Measurements from ENCODE around the gene DLG5.

DLG5 gene

DNA sequence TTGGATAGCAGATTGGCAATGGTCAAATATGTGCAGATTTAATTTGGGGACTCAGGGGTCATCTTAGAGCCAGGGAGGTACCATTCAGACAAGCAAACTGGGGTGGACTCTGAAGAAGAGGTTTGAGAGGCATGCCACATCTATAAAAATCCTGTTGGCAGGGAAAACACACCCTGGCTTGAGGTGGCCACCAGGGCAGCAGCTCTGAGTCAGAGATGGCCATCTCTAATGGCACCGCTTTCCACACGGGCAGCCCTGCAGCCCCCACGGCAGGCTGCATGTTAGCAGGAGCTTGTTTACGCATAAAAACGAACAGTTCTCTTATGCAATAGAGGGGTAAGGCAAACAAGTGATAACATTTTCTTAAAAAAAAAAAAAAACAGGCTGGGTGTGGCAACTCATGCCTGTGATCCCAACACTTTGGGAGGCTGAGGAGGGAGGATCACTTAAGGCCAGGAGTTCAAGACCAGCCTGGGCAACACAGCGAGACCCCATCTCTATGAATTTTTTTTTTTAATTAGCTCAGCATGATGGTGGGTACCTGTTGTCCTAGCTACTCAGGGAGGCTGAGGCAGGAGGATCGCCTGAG lies 14.9 kb downstream of the DLG5 start:
- no peak for DNase-seq (ENCODE audit: low read depth in 4 of 4, low spot score in 1 of 4)

DNA sequence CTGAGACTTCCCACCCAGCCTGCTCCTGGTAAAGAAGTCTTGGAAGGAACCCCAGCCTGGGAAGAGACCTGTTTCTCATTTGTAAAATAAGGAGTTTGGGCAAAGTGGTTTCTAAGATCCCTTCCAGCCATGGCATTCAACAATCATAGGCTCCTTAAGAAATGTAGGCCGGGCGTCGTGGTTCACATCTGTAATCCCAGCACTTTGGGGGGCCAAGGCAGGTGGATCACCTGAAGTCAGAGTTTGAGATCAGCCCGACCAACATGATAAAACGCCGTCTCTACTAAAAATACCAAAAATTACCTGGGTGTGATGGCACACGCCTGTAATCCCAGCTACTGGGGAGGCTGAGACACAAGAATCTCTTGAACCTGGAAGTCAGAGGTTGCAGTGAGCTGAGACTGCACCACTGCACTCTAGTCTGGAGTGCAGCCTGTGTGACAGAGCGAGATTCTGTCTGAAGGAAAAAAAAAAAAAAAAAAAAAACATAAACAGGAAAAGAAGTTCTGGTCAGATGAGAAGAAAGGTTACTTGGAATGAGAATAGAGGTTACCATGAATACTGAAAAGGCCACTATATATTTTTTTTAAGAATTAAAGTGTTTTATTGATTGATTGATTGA lies 15.9 kb downstream of the DLG5 start:
- DNase-seq (ENCODE audit: low read depth in 4 of 4, low spot score in 1 of 4): no peak

DNA sequence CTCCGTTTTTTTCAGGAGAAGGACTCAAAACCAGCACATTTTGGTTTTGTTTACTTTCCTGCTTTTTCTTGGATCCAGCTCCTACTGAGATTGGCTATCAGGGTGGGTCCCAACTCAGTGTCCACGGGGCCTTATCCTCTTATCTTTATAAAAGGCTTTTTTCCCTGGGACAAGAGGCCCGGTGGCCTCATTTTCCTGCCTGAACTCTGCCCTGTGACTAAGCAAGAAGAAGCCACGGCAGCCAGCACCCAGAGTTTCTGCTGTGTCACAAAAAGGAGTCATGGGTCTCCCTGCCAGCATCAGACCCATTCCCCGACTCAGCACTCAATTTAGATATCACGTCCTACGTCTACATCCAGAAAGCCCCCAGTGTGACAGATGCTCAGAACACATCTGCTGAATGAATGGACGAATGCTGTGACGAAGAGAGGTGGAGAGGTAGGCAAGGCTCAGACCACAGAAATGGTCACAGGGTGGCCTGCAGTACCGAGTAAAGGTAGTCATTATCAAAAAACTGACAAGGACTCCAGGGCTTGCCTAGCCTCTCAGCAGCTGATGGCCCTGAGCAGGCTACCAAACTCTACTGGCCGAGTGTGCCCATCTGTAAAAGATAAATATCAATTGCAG lies 16.7 kb downstream of the DLG5 start:
- DNase-seq (ENCODE audit: low read depth in 4 of 4, low spot score in 1 of 4): no peak

DNA sequence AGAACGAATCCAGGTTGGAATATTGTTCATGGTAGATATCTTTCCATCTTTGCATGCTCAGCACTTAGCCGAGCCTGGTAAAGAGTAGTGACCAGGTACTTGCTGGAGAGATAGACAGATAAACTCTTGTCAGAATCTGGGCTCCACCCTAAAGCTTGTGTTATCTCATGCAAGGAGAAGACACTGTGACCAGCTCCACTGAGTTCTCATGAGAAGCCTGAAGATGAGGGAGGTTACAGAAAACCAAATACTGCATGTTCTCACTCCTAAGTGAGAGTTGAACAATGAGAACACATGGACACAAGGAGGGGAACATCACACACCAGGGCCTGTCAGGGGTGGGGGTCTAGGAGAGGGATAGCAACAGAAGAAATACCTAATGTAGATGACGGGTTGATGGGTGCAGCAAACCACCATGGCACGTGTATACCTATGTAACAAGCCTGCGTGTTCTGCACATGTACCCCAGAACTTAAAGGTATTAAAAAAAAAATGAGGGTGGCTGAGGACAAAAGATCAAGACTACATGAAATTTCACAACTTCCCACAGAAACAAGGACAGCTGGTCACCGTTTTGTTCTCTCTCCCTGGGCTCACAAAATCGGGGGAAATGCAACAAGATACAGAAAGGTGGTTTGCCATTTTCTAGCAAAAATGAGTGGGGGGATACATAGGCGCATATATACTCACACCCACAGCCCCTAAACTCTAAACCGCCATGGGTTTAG lies 17.4 kb downstream of the DLG5 start:
- no peak for DNase-seq (ENCODE audit: low read depth in 4 of 4, low spot score in 1 of 4)

DNA sequence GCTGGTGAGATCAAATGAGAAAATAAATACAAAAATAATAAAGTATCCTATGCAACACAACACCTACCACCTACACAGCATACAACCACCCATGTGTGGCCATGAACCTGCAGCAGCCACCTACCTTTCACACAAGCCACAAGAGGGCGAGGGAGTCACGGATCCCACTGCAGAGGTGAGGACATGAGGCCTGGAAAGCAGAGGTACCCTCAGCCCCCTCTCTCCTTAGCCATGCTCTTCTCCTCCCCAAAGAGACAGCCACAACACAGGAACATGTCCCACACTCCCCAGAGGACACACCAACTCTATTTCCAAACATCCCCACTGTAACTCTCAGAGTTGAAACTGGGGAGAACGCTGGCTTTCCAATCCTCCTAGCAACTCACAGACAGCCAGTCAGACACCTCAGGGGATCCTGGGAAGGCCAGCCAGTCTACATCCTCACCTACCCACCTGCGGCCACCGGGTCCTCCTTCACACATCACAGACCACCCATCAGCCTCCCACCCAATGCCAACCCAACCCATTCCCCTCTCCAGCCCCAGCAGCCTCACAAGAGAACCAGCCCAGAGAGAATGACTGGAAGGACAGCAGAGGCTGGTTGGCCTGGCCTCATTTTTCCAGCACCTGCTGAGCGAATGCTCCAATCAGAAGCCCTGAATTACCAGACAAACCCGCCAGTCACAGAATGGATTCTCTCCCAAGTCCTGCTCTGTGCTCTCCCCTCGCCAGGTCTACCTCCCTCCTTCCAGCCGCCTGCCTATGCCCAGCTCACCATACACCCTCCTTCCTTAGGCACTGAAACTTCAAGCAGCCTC lies 18.4 kb downstream of the DLG5 start:
- DNase-seq (ENCODE audit: low read depth in 4 of 4, low spot score in 1 of 4): no peak

DNA sequence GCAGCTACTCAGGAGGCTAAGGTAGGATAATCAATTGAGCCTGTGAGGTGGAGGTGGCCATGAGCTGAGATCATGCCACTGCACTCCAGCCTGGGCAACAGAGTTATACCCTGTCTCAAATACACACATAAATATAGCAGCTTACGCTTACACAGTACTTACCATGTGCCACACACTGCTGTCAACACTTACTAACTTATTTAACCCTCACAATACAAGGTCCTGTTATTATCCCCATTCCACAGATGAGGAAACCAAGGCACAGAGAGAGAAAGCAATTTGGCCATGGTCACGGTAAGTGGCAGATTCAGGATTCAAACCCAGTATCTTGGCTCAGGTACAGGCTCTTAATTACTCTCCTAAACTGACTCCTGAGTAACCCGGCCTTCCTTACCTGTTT lies 19.1 kb downstream of the DLG5 start:
- DNase-seq (ENCODE audit: low read depth in 4 of 4, low spot score in 1 of 4): no peak

DNA sequence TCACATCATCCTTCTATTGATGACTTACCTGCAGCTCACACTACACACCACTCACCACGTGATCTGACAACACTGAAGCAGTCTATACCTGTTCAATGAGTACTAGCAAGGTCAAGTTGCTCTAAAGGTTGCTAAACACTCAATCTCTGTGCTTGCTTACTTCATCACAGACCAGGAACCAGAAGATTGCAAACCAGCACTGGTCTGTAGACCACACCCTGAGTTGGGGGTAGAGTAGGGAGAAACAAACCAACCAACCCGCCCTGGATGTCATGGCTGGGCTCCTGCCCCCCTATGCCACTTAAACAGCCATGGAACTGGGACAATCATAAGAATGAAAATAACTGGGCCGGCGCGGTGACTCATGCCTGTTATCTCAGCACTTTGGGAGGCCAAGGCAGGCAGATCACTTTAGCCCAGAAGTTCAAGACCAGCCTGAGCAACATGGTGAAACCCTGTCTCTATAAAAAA lies 19.6 kb downstream of the DLG5 start:
- no peak for DNase-seq (ENCODE audit: low read depth in 4 of 4, low spot score in 1 of 4)

DNA sequence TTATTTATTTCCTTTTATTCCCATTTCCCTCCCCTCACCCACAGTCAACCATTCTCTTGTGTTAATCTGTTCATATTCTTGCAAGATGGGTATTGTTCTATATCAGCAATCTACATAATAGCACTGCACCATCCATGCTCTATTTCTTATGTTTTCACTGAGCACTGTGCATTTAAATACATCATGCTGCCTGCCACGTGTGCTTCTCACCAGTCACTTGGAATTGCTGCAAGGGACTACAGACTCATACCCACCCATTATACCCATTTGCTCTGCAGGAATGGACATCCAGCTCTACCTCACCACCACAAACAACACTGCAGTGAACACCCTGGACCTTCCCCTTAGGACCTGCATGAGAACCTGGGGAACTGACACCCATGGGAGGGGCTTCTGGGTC lies 20.8 kb downstream of the DLG5 start:
- no peak for DNase-seq (ENCODE audit: low read depth in 4 of 4, low spot score in 1 of 4)

DNA sequence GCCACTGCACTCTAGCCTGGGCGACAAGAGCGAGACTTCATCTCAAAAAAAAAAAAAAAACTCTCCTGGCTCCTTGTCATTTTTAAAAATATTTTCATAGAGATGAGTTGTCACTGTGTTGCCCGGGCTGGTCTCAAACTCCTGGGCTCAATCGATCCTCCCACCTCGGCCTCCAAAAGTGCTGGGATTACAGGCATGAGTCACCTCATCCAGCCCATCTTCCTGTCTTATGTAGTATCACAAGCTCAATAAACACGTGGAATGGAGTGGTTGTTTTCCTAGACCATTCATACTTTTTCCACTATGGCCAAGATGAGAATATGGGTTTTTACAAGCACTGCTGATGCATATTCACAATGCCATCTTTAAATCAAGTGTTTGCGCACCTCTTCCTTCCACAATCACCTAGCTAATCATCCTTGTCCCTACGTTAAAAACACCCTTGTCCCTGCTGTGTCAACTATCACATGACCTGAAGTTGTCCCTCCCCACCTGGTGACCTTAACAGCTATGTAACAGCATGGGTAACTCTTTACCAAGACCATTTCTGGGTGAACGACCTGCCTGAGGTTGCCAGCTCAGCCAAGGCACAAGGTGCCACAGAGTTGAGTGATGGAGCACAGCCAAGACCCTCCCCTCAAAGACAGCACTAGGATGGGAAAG lies 21.3 kb downstream of the DLG5 start:
- no peak for DNase-seq (ENCODE audit: low read depth in 4 of 4, low spot score in 1 of 4)

DNA sequence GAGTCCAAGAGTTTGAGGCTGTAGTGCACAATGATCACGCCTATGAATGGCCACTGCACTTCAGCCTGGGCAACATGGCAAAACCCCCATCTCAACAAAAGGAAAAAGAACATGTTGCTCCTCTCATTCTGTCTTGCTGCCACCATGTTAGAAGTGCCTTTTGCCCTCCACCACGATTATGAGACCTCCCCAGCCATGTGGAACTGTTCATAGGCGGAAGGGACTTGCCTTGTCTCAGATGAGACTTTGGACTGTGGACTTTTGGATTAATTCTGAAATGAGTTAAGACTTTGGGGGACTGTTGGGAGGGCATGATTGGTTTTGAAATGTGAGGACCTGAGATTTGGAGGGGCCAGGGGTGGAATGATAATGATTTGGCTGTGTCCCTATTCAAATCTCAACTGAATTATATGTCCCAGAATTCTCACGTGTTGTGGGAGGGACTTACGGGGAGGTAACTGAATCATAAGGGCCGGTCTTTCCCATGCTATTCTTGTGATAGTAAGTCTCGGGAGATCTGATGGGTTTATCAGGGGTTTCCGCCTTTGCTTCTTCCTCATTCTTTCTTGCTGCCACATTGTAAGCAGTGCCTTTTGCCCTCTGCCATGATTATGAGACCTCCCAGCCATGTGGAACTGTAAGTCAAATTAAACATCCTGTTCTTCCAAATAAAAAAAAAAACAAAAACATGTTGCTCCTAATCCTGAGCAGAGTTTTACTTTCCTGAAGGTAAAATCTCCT lies 22.3 kb downstream of the DLG5 start:
- no peak for DNase-seq (ENCODE audit: low read depth in 4 of 4, low spot score in 1 of 4)

DNA sequence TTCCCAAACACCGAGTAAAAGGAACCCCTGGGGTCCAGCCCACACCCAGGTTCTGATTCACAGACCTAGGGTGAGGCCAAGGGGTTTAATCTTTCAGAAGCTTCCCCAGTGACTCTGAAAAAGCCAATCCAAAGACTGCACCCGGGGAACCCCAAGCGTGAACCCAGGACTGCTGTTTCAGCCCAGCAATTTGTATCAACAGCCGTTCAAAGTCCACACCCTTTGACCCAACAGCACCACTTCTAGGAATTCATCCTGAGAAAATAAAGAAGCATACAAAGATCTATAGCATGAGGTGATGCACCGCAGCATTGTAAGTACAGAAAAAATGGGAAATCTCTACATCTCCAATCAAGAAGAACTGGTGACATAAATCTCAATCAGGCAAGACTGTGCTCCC lies 24.4 kb downstream of the DLG5 start:
- DNase-seq (ENCODE audit: low read depth in 4 of 4, low spot score in 1 of 4): no peak

DNA sequence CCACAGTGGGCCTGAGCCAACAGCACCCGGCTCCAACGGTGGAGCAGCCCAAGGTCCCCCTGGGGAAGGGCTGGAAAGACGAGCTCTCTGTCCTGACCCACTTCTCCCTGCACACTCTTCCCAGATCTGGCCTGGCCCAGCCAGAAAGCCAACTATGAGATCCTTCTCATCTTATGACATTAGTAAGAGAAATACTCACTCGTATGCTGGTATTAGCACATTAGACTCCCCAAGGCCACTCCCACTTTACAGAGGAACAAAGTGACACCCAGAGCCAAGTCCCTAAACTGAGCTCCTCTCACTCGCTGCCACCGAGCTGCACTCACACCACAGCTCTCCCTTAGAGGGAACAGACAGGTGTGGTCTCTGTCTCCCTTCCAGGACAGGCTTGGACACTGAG lies 24.8 kb downstream of the DLG5 start:
- DNase-seq (ENCODE audit: low read depth in 4 of 4, low spot score in 1 of 4): no peak

DNA sequence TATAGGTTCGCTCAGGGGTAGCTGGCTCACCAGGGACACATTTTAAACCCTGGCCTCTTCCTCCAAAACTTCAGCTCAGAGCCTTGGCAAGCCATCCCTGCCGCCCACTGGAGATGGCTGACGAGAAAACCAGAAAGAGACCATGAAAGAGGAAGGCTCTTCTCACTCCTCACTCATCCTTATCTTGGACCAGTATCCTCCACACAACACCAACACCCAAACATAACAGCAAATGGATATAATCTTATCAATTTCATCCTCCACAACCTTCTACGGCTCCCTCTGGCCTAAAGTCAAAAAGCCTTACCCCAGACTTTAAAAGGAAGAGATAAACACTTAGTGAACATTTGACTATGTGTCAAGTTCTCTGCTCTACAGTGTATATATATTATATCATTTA lies 26.9 kb downstream of the DLG5 start:
- DNase-seq (ENCODE audit: low read depth in 4 of 4, low spot score in 1 of 4): no peak

DNA sequence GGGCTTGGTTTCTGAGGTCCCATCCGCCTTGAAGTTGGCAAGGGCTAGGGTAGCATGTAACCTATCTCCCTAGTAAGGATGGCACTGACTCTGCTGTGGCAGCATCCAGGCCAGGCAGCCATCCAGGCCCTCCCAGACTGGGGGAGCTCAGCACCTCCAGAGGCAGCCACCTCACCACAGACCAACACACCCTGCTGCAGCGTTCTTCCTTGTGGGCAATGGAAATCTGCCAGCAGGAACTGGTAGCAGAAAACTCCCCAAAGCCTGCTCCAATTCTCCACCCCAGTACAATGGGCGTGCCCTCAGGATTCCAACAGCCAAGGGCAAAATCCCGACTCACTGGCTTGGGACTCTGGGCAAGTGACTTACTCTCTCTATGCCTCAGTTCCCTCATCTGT lies 27.5 kb downstream of the DLG5 start:
- no peak for DNase-seq (ENCODE audit: low read depth in 4 of 4, low spot score in 1 of 4)

DNA sequence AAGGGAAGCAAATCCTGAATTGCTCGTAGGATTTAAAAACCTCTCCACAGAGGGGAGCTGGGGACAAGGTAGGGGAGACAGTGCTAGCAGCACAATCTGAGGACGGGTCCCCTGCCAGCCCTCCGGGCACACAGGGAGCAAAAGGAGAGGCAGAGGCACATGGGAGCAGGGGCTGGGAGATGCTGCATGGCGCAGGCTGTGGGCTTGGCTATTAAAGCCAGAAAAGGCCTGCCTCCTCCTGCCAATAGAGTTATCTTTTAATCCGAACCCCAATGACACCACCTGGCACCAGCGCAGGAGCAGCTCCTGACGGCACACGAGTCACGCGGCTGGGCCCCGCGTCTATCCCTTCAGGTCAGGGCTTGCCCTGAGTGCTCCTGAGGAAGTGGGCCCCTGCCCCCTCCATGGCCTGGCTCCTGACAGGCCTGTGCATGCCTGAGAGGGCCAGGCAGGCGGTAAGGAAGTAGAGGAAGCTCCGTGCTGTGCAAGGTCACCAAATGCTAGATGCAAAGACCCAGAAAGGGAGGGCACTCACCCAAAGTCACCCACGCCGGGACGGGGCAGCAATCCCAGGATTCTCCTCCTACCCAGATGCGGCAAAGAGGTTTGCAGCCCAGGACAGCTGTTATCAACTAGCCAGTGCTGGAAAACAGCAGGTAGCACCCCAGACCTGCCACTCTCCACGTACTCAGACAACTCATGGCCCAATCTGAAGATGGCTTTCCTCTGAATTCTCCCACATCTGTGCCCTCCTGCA lies 28.1 kb downstream of the DLG5 start:
- no peak for DNase-seq (ENCODE audit: low read depth in 4 of 4, low spot score in 1 of 4)

DNA sequence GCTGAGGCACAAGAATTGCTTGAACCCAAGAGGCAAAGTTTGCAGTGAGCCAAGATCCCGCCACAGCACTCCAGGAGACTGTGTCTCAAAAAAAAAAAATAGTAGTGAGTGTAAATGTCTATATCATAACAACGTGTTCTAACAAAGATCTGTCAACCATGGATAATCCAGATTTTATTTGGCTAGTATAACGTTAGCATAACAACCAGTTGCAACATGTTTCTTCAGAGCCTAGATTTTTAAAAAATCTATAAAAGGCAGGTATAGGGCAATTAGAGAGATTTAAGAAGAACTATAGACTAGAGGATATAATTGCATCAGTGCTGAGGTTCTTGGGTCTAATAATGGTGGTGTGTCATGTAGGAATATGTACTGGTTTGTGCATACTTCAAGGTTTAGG lies 30.5 kb downstream of the DLG5 start:
- no peak for DNase-seq (ENCODE audit: low read depth in 4 of 4, low spot score in 1 of 4)

DNA sequence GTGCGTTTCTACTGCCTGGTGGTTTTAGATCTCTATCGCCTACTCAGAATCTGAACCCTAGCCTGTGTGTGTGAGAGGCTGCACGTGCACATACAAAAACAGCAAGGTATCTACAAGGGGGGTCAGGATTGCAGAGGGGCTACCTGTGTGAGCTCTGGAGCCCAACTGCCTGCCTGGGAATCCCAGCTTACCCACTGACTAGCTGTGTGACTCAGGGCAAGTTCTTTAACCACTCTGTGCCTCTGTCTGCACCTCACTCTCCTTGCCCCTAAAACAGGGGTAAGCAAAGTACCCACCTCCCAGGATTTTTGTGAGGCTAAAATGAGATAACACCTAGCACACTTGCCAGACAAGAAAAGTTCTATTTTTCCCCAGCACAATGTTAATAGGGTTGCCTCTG lies 32.5 kb downstream of the DLG5 start:
- no peak for DNase-seq (ENCODE audit: low read depth in 4 of 4, low spot score in 1 of 4)

DNA sequence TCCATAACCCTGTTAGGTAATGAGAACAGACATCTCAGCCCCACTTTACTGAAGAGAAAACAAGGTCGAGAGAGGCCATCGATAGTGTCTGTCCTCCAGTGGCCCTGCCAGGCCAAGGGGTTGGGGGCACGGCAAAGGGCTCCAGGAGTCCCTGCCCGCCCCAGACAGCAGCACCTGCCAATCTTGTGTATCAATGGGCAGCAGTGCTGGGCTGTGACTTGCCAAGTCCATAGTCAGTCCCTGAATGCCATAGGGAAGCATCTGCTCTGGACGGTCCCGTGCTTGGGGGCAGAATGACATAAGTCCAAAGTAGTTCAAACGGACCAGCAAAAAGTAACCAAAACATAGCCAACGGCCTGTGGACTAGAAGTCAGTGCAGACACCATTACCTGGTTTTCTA lies 33.2 kb downstream of the DLG5 start:
- DNase-seq (ENCODE audit: low read depth in 4 of 4, low spot score in 1 of 4): no peak

DNA sequence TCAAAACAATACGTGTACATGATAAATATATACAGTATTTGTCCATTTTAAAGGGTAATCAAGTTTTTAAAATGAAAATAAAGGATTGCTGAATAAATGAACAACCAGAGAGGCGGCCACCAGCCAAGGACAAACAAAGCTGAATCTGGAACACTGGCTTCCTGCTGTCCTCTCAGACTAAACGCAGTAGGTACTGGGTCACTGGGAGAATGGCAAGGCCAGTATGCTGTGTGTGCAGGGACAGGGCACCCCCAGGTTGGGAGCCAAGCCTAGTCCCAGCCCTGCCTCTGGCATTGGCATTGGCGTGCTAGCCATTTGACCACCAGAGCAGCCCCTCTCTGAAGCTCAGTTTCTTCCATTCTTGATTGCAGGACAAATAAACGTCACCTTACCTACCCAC lies 33.8 kb downstream of the DLG5 start:
- DNase-seq (ENCODE audit: low read depth in 4 of 4, low spot score in 1 of 4): no peak

Measured in stimulated activated CD4-positive, alpha-beta T cell treated with anti-CD3 and anti-CD28 coated beads, Interleukin-1b, Interleukin-23, amount 100 ng/mL, for 24 hours (primary cell).